Skeletal muscle cell (primary cell): ENCODE measurements around the gene TMPRSS13.
"Not testable (repeated sequence)": the region's sequence is repeated elsewhere in the genome, so short reads cannot be mapped to it uniquely, and the experiment has no call there.

Experiments
- DNase-seq: peaks from one replicate; pipeline ENCODE4 v3.0.0-alpha.2; 2010; ENCODE audit warnings: low read depth
- H3K4me3 ChIP-seq: 2 replicates; pipeline ENCODE4 v1.5.1; 2011; ENCODE audit warnings: low read depth, mild to moderate bottlenecking, control low read depth, low read length, moderate library complexity

TMPRSS13 gene

GRCh38 chr11:117877120-117877784, 52.0 kb downstream of the TMPRSS13 start:
- no peak for DNase-seq
- H3K4me3 ChIP-seq, result peak overlapping the region; percentile 53

- no peak for DNase-seq
- peak within 1 kb of the TSS; percentile 53 for H3K4me3 ChIP-seq
Measured at GRCh38 chr11:117876341-117877119, 52.7 kb downstream of the TMPRSS13 start, which contains the start of gene FXYD6. Gene FXYD6 (minus strand): TSS chr11:117876658. CDS start chr11:117842776, 33,882 bp downstream.

- DNase-seq, result no peak
- H3K4me3 ChIP-seq, result peak overlapping the region; percentile 53
Measured at GRCh38 chr11:117876059-117876340, 53.2 kb downstream of the TMPRSS13 start.

- peak overlapping the region; percentile 53 for H3K4me3 ChIP-seq
- no peak for DNase-seq
Measured at GRCh38 chr11:117875382-117876058, 53.7 kb downstream of the TMPRSS13 start.

- H3K4me3 ChIP-seq, result no peak overlapping the region
- no peak for DNase-seq
Measured at GRCh38 chr11:117874910-117875381, 54.3 kb downstream of the TMPRSS13 start.

GRCh38 chr11:117874253-117874909, 54.8 kb downstream of the TMPRSS13 start:
- no peak overlapping the region for H3K4me3 ChIP-seq
- DNase-seq, result no peak

- no peak for DNase-seq
- no peak overlapping the region for H3K4me3 ChIP-seq
Measured at GRCh38 chr11:117873828-117874125, 55.4 kb downstream of the TMPRSS13 start.

GRCh38 chr11:117872975-117873827, 56.0 kb downstream of the TMPRSS13 start:
- H3K4me3 ChIP-seq, result no peak overlapping the region
- no peak for DNase-seq

- no peak overlapping the region for H3K4me3 ChIP-seq
- DNase-seq, result no peak
Measured at GRCh38 chr11:117872420-117872961, 56.7 kb downstream of the TMPRSS13 start.

GRCh38 chr11:117871784-117872183, 57.4 kb downstream of the TMPRSS13 start:
- H3K4me3 ChIP-seq, result no peak overlapping the region
- no peak for DNase-seq

- no peak for DNase-seq
- H3K4me3 ChIP-seq, result no peak overlapping the region
Measured at GRCh38 chr11:117871160-117871559, 58.0 kb downstream of the TMPRSS13 start.

GRCh38 chr11:117870103-117870952, 58.9 kb downstream of the TMPRSS13 start:
- no peak overlapping the region for H3K4me3 ChIP-seq
- DNase-seq, result no peak

- no peak for DNase-seq
- no peak overlapping the region for H3K4me3 ChIP-seq
Measured at GRCh38 chr11:117869604-117870003, 59.6 kb downstream of the TMPRSS13 start.

GRCh38 chr11:117868815-117869561, 60.2 kb downstream of the TMPRSS13 start:
- no peak overlapping the region for H3K4me3 ChIP-seq
- DNase-seq, result no peak

- no peak overlapping the region for H3K4me3 ChIP-seq
- DNase-seq, result no peak
Measured at GRCh38 chr11:117868088-117868487, 61.1 kb downstream of the TMPRSS13 start.

GRCh38 chr11:117866526-117866925, 62.7 kb downstream of the TMPRSS13 start:
- no peak for DNase-seq

GRCh38 chr11:117865546-117865945, 63.7 kb downstream of the TMPRSS13 start:
- not testable (repeated sequence) for H3K4me3 ChIP-seq, DNase-seq

More at GRCh38 chr11:117866526-117866925, 62.7 kb downstream of the TMPRSS13 start:
- H3K4me3 ChIP-seq, result no peak overlapping the region
